ENCODE data around the gene FGF5. TPM values are rescaled to one million over a fixed set of nuclear protein-coding genes. Genes with fewer than 3 reads are reported as not detected.
"Not testable (repeated sequence)": the region's sequence is repeated elsewhere in the genome, so short reads cannot be mapped to it uniquely, and the experiment has no call there.

The FGF5 gene
- total RNA-seq, 1 donor from 2014 or later: not detected

DNA sequence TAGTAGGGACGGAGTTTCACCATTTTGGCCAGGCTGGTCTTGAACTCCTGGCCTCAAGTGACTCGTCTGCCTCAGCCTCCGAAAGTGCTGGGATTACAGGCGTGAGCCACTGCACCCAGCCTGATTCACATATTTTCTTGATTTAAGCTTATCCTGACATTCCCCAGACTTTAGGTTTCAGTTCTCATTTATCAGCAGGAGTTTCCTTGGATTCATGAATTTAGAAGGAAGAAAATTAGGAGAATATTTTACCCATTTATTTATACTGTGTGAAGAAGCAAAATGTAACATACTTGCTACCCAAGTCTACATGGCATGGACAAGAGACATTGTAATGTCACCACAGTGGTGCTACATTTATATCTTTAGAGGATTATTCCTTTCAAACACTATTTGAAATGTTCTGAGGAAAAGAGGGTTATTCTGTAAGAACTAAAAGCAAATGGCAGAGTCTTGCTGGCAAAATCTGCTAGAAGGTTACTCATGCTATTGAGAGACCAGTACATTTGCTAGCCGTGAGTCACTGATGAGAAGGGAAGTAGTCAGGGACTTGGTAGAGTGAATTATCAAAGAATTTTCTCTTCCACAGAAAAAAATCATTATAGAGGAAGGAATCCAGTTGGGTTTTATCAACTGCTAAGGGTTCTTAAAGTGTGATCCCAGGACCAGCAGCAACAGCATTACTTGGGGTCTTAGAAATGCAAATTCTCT lies 43.0 kb downstream of the FGF5 start:
- Mint-ChIP-seq H3K9me3 (no peaks in the 10 kb centered on the region), H3K27me3 (ENCODE audit: low read depth) (peaks cover 84% of the 10 kb centered on the region), H3K4me1 (no peaks in the 10 kb centered on the region), H3K4me3 (no peak overlapping the region), H3K27ac (ENCODE audit: unreplicated experiment) (no peak overlapping the region), H3K36me3 (ENCODE audit: low read depth) (no peaks in the 10 kb centered on the region)
- TF ChIP-seq, protein P1, sequence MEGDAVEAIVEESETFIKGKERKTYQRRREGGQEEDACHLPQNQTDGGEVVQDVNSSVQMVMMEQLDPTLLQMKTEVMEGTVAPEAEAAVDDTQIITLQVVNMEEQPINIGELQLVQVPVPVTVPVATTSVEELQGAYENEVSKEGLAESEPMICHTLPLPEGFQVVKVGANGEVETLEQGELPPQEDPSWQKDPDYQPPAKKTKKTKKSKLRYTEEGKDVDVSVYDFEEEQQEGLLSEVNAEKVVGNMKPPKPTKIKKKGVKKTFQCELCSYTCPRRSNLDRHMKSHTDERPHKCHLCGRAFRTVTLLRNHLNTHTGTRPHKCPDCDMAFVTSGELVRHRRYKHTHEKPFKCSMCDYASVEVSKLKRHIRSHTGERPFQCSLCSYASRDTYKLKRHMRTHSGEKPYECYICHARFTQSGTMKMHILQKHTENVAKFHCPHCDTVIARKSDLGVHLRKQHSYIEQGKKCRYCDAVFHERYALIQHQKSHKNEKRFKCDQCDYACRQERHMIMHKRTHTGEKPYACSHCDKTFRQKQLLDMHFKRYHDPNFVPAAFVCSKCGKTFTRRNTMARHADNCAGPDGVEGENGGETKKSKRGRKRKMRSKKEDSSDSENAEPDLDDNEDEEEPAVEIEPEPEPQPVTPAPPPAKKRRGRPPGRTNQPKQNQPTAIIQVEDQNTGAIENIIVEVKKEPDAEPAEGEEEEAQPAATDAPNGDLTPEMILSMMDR (conservative IDR thresholded peaks at IDR 0.05): no peak
- DNase-seq (ENCODE audit: low read depth, low spot score): no peak

DNA sequence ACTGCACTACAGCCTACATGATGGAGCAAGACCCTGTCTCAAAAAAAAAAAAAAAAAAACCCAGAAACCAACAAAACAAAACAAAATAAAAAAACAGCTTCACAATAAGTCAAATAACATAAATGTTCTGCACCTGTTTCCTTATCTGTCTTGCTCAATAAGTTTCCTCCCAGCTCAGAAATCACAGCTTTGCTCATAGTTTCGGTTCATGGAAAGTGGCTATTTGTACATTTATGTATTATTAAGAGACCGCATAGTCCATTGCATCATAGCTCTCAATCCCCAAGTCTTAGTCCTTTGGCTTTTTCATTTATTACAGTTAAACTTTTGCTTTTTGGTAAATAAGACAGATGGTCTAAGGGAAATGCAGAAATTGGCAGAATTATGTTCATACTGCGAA lies 44.7 kb downstream of the FGF5 start:
- DNase-seq (ENCODE audit: low read depth, low spot score): no peak
- Mint-ChIP-seq H3K36me3 (ENCODE audit: low read depth) (no peaks in the 10 kb centered on the region), H3K4me1 (no peaks in the 10 kb centered on the region), H3K27me3 (ENCODE audit: low read depth) (peaks cover 82% of the 10 kb centered on the region), H3K4me3 (no peak overlapping the region), H3K27ac (ENCODE audit: unreplicated experiment) (no peak overlapping the region), H3K9me3 (no peaks in the 10 kb centered on the region)
- TF ChIP-seq, protein P1 (conservative IDR thresholded peaks at IDR 0.05): no peak

DNA sequence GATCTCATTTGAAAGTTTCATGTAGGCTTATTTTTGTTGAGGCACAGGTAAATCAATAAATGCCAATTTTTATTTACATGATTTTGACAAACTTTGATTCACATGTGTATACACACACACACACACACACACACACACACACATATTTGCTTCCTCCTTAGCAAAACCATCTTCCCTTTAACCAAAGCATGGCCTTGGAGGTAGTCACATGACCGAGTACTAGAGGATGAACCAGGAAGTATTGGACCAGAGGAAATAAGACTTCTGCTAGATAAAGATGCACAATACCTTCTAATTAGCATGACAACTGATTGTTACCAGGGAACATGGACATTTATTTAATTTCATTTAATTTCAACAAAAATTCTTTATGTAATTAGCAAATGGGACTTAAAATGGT lies 45.7 kb downstream of the FGF5 start:
- no peaks in the 10 kb centered on the region for H3K36me3 Mint-ChIP-seq (ENCODE audit: low read depth)
- TF ChIP-seq, protein P1 (conservative IDR thresholded peaks at IDR 0.05): no peak
- H3K27ac Mint-ChIP-seq (ENCODE audit: unreplicated experiment): no peak overlapping the region
- H3K4me1 Mint-ChIP-seq: no peaks in the 10 kb centered on the region
- no peaks in the 10 kb centered on the region for H3K9me3 Mint-ChIP-seq
- H3K27me3 Mint-ChIP-seq (ENCODE audit: low read depth): peaks cover 82% of the 10 kb centered on the region
- no peak overlapping the region for H3K4me3 Mint-ChIP-seq
- DNase-seq (ENCODE audit: low read depth, low spot score): no peak

DNA sequence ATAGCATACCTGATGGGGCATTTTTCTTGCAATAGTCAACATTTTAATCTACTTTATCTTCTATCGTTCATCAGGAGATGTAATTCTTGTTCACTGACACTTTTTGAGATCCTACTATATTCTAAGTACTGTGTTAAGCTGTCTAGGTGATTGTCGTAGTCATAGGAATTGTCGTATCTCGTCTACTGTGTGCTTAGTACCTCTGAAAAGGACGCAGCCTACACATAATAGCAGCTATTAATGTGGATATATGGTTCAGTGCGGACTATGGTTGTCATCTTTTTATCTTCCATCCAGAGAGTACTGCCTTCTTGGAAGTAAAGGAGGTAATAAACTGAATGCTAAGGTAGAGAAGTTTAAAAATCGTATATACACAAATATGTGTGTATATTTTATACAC lies 47.2 kb downstream of the FGF5 start:
- no peaks in the 10 kb centered on the region for H3K9me3 Mint-ChIP-seq
- H3K27me3 Mint-ChIP-seq (ENCODE audit: low read depth): peaks cover 82% of the 10 kb centered on the region
- TF ChIP-seq, protein P1 (conservative IDR thresholded peaks at IDR 0.05): no peak
- no peak overlapping the region for H3K4me3 Mint-ChIP-seq
- DNase-seq (ENCODE audit: low read depth, low spot score): no peak
- H3K36me3 Mint-ChIP-seq (ENCODE audit: low read depth): no peaks in the 10 kb centered on the region
- no peaks in the 10 kb centered on the region for H3K4me1 Mint-ChIP-seq
- H3K27ac Mint-ChIP-seq (ENCODE audit: unreplicated experiment): no peak overlapping the region

DNA sequence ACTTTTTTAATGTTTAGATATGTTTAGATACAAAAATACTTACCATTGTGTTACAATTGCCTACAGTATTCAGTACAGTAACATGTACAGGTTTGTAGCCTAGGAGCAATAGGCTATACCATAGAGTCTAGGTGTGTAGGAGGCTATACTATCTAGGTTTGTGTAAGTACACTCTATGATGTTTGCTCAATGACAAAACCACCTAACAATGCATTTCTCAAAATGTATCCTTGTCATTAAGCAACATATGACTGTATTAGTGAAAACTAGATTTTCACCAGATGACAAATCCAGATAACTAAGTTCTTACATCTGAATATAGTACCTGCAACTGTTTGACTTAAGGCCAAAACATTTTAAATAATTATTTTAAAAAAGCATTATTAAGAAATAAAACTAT lies 49.4 kb downstream of the FGF5 start:
- H3K27me3 Mint-ChIP-seq (ENCODE audit: low read depth): peaks cover 82% of the 10 kb centered on the region
- not testable (repeated sequence) for H3K27ac Mint-ChIP-seq (ENCODE audit: unreplicated experiment); H3K36me3 Mint-ChIP-seq (ENCODE audit: low read depth); H3K9me3 Mint-ChIP-seq; DNase-seq (ENCODE audit: low read depth, low spot score); H3K4me1 Mint-ChIP-seq; H3K4me3 Mint-ChIP-seq

DNA sequence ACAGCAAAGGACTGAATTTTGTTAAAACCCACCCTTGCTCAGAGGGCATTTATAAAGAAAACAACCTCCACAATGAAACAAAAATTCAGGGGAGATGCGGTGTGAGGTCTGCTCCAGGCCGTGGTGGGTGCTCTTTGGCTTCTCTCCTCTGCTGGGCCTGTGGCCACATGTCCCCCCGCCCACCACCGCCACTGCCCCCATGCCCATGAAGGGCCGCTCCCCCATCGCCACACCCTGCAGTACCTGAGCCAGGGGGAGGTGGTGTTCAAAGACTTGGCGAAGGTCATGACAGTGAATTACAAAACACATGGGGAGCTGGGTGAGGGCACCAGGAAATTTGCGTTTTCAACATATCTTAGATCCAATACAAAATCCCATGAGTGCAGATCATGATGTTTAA lies 54.9 kb downstream of the FGF5 start:
- H3K4me3 Mint-ChIP-seq: no peak overlapping the region
- no peaks in the 10 kb centered on the region for H3K9me3 Mint-ChIP-seq
- H3K27ac Mint-ChIP-seq (ENCODE audit: unreplicated experiment): no peak overlapping the region
- no peak for DNase-seq (ENCODE audit: low read depth, low spot score)
- peaks cover 70% of the 10 kb centered on the region for H3K27me3 Mint-ChIP-seq (ENCODE audit: low read depth)
- TF ChIP-seq, protein P1 (conservative IDR thresholded peaks at IDR 0.05): no peak
- no peaks in the 10 kb centered on the region for H3K4me1 Mint-ChIP-seq
- H3K36me3 Mint-ChIP-seq (ENCODE audit: low read depth): no peaks in the 10 kb centered on the region
